ENCODE results near the gene CASR.

GRCh38 chr3:122307976-122308375 lies 124.5 kb downstream of the CASR start:
- TF ChIP-seq CTCF (conservative IDR thresholded peaks at IDR 0.05; ENCODE audit: low read depth, low read length) (no peak), EZH2 (IDR thresholded peaks at IDR 0.05; ENCODE audit: borderline replicate concordance, low read depth, low read length, poor library complexity, severe bottlenecking) (no peak)

All from A673 (cell line).